HG03432 (cell line): ENCODE measurements around the gene TMEM271.

Source experiments
- ATAC-seq: cut with Tn5 transposase; IDR thresholded peaks from one replicate; pipeline ENCODE4 v1.9.1; 2021; ENCODE audit warnings: mild to moderate bottlenecking, moderate library complexity; ENCODE audit not compliant: unreplicated experiment

Gene TMEM271

GRCh38 chr4:576245-576821, at the start of gene TMEM271:
TMEM271 (minus strand) TSS chr4:576295; CDS start chr4:576062, 233 bp downstream.
- no peak for ATAC-seq

GRCh38 chr4:625631-626161, 49.6 kb upstream of the TMEM271 start:
- ATAC-seq, result no peak

GRCh38 chr4:624705-625590, 48.9 kb upstream of the TMEM271 start, which contains the start of gene PDE6B:
PDE6B (plus strand) TSS chr4:625573; CDS start chr4:625627, 54 bp downstream.
- no peak for ATAC-seq

- ATAC-seq, result no peak
Observed at GRCh38 chr4:623914-624566, 47.9 kb upstream of the TMEM271 start.

GRCh38 chr4:622996-623913, 47.2 kb upstream of the TMEM271 start:
- ATAC-seq, result no peak

GRCh38 chr4:622071-622995, 46.2 kb upstream of the TMEM271 start:
- ATAC-seq, result no peak

GRCh38 chr4:621296-622070, 45.4 kb upstream of the TMEM271 start:
- ATAC-seq, result no peak

- ATAC-seq, result no peak
Observed at GRCh38 chr4:620851-621261, 44.8 kb upstream of the TMEM271 start.

- no peak for ATAC-seq
Observed at GRCh38 chr4:620201-620600, 44.1 kb upstream of the TMEM271 start.

- no peak for ATAC-seq
Observed at GRCh38 chr4:617644-618641, 41.8 kb upstream of the TMEM271 start.

GRCh38 chr4:616911-617643, 41.0 kb upstream of the TMEM271 start:
- no peak for ATAC-seq

- no peak for ATAC-seq
Observed at GRCh38 chr4:616091-616490, 40.0 kb upstream of the TMEM271 start.

- no peak for ATAC-seq
Observed at GRCh38 chr4:613126-613525, 37.0 kb upstream of the TMEM271 start.

- ATAC-seq, result no peak
Observed at GRCh38 chr4:612749-613125, 36.6 kb upstream of the TMEM271 start.

- ATAC-seq, result no peak
Observed at GRCh38 chr4:612052-612748, 36.1 kb upstream of the TMEM271 start.
